ENCODE measurements around the gene MAN2A2.

MAN2A2 gene

GRCh38 chr15:90947577-90948357 is 44.7 kb downstream of the MAN2A2 start:
- DNase-seq, result no peak

GRCh38 chr15:90948506-90948905 is 45.4 kb downstream of the MAN2A2 start:
- no peak for DNase-seq

GRCh38 chr15:90949979-90950675 is 47.0 kb downstream of the MAN2A2 start:
- no peak for DNase-seq

- DNase-seq, result no peak
Observed at GRCh38 chr15:90950676-90951075, 47.6 kb downstream of the MAN2A2 start.

GRCh38 chr15:90952901-90953677 is 50.0 kb downstream of the MAN2A2 start:
- no peak for DNase-seq

GRCh38 chr15:90953947-90954711 is 51.0 kb downstream of the MAN2A2 start:
- no peak for DNase-seq

- peak; percentile 72 to 76 (median 74) for DNase-seq
Observed at GRCh38 chr15:90954712-90955623, 51.9 kb downstream of the MAN2A2 start, which contains the start of gene RCCD1. TSS of gene RCCD1 (plus strand) at chr15:90954884. CDS start at chr15:90956735, 1,851 bp downstream.

GRCh38 chr15:90955624-90956273 is 52.6 kb downstream of the MAN2A2 start:
- DNase-seq, result no peak

- DNase-seq, result peak; percentile 25 to 43 (median 36)
Observed at GRCh38 chr15:90956274-90957030, 53.4 kb downstream of the MAN2A2 start.

GRCh38 chr15:90957031-90957790 is 54.1 kb downstream of the MAN2A2 start:
- no peak for DNase-seq

- DNase-seq, result no peak
Observed at GRCh38 chr15:90957791-90958190, 54.7 kb downstream of the MAN2A2 start.

- no peak for DNase-seq
Observed at GRCh38 chr15:90959028-90959595, 56.0 kb downstream of the MAN2A2 start.

- no peak for DNase-seq
Observed at GRCh38 chr15:90959894-90960293, 56.8 kb downstream of the MAN2A2 start.

GRCh38 chr15:90960298-90961091 is 57.4 kb downstream of the MAN2A2 start:
- no peak for DNase-seq

GRCh38 chr15:90962021-90962420 is 58.9 kb downstream of the MAN2A2 start:
- DNase-seq, result no peak

GRCh38 chr15:90966262-90966661 is 63.2 kb downstream of the MAN2A2 start:
- DNase-seq, result no peak

GRCh38 chr15:90967206-90967605 is 64.1 kb downstream of the MAN2A2 start:
- no peak for DNase-seq

- no peak for DNase-seq
Observed at GRCh38 chr15:90968434-90968833, 65.3 kb downstream of the MAN2A2 start.
